ENCODE data around the gene CLDN5. TPM values are rescaled to one million over a fixed set of nuclear protein-coding genes. Genes with fewer than 3 reads are reported as not detected.
A peak's percentile ranks its signal among the peaks of the same experiment; 100 is the strongest.

CLDN5 gene
- total RNA-seq, 4 donors from 2014 or later = 22.1 to 112 (median 56.8) TPM

GRCh38 chr22:19525666-19526065 lies 1.5 kb upstream of the CLDN5 start:
- H3K27me3 ChIP-seq = peaks cover 46% of the 10 kb centered on the region
- H3K27ac ChIP-seq = no peak overlapping the region
- H3K4me1 ChIP-seq = peaks cover 19% of the 10 kb centered on the region
- no peaks in the 10 kb centered on the region for H3K36me3 ChIP-seq
- WGBS = 55% methylated on average over 3 of the region's 3 CpGs
- TF ChIP-seq POLR2AphosphoS5 (IDR thresholded peaks at IDR 0.05) (no peak), EP300 (IDR thresholded peaks at IDR 0.05) (no peak), POLR2A (IDR thresholded peaks at IDR 0.05) (no peak), CTCF (IDR thresholded peaks at IDR 0.05) (no peak)
- H3K4me3 ChIP-seq = no peak overlapping the region
- no peaks in the 10 kb centered on the region for H3K9me3 ChIP-seq
- peak in 1 of 2 donors; percentile 61 for DNase-seq (ENCODE audit: low spot score in 2 of 2)

GRCh38 chr22:19525116-19525660 lies 978 bp upstream of the CLDN5 start:
- Histone ChIP-seq H3K4me3 (peak overlapping the region; percentile 50), H3K9me3 (no peaks in the 10 kb centered on the region), H3K27me3 (peaks cover 46% of the 10 kb centered on the region), H3K4me1 (peaks cover 19% of the 10 kb centered on the region), H3K27ac (peak overlapping the region; percentile 77), H3K36me3 (no peaks in the 10 kb centered on the region)
- DNase-seq (ENCODE audit: low spot score in 2 of 2) = peak in 1 of 2 donors; percentile 68
- 74% methylated on average over 10 of the region's 15 CpGs for WGBS
- no peak for TF ChIP-seq CTCF (IDR thresholded peaks at IDR 0.05)
- TF ChIP-seq POLR2A (IDR thresholded peaks at IDR 0.05) = no peak
- no peak for TF ChIP-seq POLR2AphosphoS5 (IDR thresholded peaks at IDR 0.05)
- TF ChIP-seq EP300 (IDR thresholded peaks at IDR 0.05) = no peak

GRCh38 chr22:19523240-19524169 lies 705 bp downstream of the CLDN5 start:
- Histone ChIP-seq H3K27me3 (peaks cover 46% of the 10 kb centered on the region), H3K36me3 (no peaks in the 10 kb centered on the region), H3K4me1 (peaks cover 19% of the 10 kb centered on the region), H3K9me3 (no peaks in the 10 kb centered on the region), H3K4me3 (peak overlapping the region; percentile 50), H3K27ac (peak overlapping the region; percentile 67)
- TF ChIP-seq POLR2A (IDR thresholded peaks at IDR 0.05) = no peak
- no peak for TF ChIP-seq CTCF (IDR thresholded peaks at IDR 0.05)
- no peak for TF ChIP-seq POLR2AphosphoS5 (IDR thresholded peaks at IDR 0.05)
- TF ChIP-seq EP300 (IDR thresholded peaks at IDR 0.05) = no peak
- peak in 1 of 2 donors; percentile 65 for DNase-seq (ENCODE audit: low spot score in 2 of 2)
- 2% methylated on average over 61 of the region's 99 CpGs for WGBS

- Histone ChIP-seq H3K9me3 (no peaks in the 10 kb centered on the region), H3K27me3 (peaks cover 42% of the 10 kb centered on the region), H3K4me1 (peaks cover 19% of the 10 kb centered on the region), H3K36me3 (no peaks in the 10 kb centered on the region), H3K4me3 (peak overlapping the region; percentile 50), H3K27ac (peak overlapping the region; percentile 67)
- TF ChIP-seq POLR2AphosphoS5 (IDR thresholded peaks at IDR 0.05) (no peak), POLR2A (IDR thresholded peaks at IDR 0.05) (no peak)
- peak in 1 of 2 donors; percentile 69 for DNase-seq (ENCODE audit: low spot score in 2 of 2)
- 41% methylated on average over 8 of the region's 9 CpGs for WGBS
Measured at GRCh38 chr22:19522881-19523239, 1.4 kb downstream of the CLDN5 start.

GRCh38 chr22:19522190-19522880 lies 1.9 kb downstream of the CLDN5 start:
- 79% methylated on average over 7 of the region's 16 CpGs for WGBS
- TF ChIP-seq POLR2AphosphoS5 (IDR thresholded peaks at IDR 0.05) = no peak
- no peak for TF ChIP-seq EP300 (IDR thresholded peaks at IDR 0.05)
- no peak for TF ChIP-seq CTCF (IDR thresholded peaks at IDR 0.05)
- no peak for TF ChIP-seq POLR2A (IDR thresholded peaks at IDR 0.05)
- Histone ChIP-seq H3K27me3 (peaks cover 40% of the 10 kb centered on the region), H3K36me3 (no peaks in the 10 kb centered on the region), H3K4me3 (peak overlapping the region; percentile 50), H3K27ac (peak overlapping the region; percentile 67), H3K4me1 (peaks cover 19% of the 10 kb centered on the region), H3K9me3 (no peaks in the 10 kb centered on the region)
- peak in 1 of 2 donors; percentile 75 for DNase-seq (ENCODE audit: low spot score in 2 of 2)

Measured in suprapubic skin (tissue), 4 donors.